ENCODE data around the gene WNT3. TPM values are rescaled to one million over a fixed set of nuclear protein-coding genes. Genes with fewer than 3 reads are reported as not detected.

WNT3 gene
- total RNA-seq, 4 donors from 2014 or later: 0.83 to 10.1 (median 6.5) TPM

GRCh38 chr17:46733837-46734475, 84.5 kb downstream of the WNT3 start:
- Histone ChIP-seq H3K27ac (no peak overlapping the region), H3K9me3 (no peaks in the 10 kb centered on the region), H3K4me1 (no peaks in the 10 kb centered on the region), H3K4me3 (no peak overlapping the region), H3K27me3 (no peaks in the 10 kb centered on the region), H3K36me3 (peaks cover 0 to 19% (median 0%) of the 10 kb centered on the region in 3 donors)
- DNase-seq: no peak
- TF ChIP-seq POLR2A (IDR thresholded peaks at IDR 0.05): no peak

DNA sequence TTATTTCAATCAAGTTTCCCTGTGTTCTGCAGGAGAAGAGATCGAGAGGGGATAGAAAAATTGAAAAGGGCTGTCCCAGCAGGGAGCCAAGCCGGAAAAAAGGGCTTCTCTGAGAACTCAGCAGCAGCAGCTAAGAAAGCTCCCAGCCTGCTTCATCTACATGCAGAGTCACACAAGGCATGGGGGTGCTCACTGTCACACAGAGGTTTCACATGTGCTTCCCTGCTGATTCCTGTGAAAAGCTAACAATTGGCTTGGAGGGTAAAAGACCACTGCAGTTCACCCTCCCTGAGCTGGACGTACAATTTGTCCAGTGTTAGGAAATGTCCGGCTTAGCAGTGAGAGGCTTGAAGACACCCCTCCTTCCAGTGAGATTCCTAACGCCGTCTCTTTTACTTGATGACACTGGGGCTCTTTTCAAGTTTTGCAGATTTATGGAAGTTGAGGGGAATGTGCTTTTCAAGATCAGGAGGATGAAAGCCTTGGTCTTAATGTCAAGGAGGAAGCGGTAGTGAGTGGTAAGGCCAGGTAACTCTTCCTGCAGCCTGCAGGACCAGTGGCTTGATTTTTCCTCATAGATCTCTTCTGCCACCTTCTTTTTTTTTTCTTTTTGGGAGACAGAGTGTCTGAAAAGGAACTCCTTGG, 85.6 kb downstream of the WNT3 start:
- TF ChIP-seq CTCF (IDR thresholded peaks at IDR 0.05) (no peak), POLR2A (IDR thresholded peaks at IDR 0.05) (no peak)
- H3K27ac ChIP-seq: no peak overlapping the region

GRCh38 chr17:46732160-46732559, 86.3 kb downstream of the WNT3 start:
- no peaks in the 10 kb centered on the region for H3K4me1 ChIP-seq
- H3K9me3 ChIP-seq: no peaks in the 10 kb centered on the region
- peaks cover 0 to 19% (median 0%) of the 10 kb centered on the region in 3 donors for H3K36me3 ChIP-seq
- no peak for DNase-seq
- no peak overlapping the region for H3K4me3 ChIP-seq
- no peak overlapping the region for H3K27ac ChIP-seq
- TF ChIP-seq POLR2A (IDR thresholded peaks at IDR 0.05) (no peak), CTCF (IDR thresholded peaks at IDR 0.05) (no peak)
- no peaks in the 10 kb centered on the region for H3K27me3 ChIP-seq

More for the DNA sequence above, 85.6 kb downstream of the WNT3 start:
- DNase-seq: no peak
- no peak overlapping the region for H3K4me3 ChIP-seq
- no peaks in the 10 kb centered on the region for H3K4me1 ChIP-seq
- no peaks in the 10 kb centered on the region for H3K27me3 ChIP-seq
- H3K36me3 ChIP-seq: peaks cover 0 to 19% (median 0%) of the 10 kb centered on the region in 3 donors
- H3K9me3 ChIP-seq: no peaks in the 10 kb centered on the region

DNA sequence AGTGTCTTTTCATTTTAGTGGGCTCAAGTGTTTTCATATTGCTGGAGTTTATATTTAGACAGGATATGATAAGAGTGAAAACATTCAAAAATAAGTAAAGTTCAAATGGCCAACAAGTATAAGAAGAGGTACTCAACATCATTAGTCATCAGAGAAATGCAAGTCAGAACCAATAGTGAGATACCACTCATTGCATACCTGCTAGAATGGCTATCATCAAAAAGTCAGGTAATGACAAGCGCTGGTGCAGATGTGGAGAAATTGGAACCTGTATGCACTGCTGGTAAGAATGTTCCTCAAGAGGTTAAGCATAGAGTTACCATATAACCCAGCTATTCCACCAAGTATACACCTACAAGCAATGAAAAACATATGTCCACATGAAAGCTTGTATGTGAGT, 87.8 kb downstream of the WNT3 start:
- Histone ChIP-seq H3K27me3 (no peaks in the 10 kb centered on the region), H3K9me3 (no peaks in the 10 kb centered on the region), H3K36me3 (peaks cover 0 to 25% (median 0%) of the 10 kb centered on the region in 3 donors)

DNA sequence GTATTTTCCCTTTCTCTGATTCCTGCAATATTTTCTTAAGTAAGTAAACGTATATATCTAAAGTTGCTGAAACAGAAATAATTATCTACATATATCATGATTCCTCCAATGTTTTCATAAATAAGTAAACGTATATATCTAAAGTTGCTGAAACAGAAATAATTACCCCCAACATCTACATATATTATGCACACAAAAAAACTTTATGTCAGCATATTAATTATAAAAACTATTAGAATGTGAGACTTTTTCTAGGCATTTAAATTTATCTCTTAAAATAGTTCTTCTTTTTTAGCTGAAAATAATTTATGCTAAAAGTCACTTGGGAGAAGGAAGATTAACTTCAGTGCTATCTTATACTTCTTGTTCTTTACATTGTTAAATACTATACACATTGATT, 88.5 kb downstream of the WNT3 start:
- no peaks in the 10 kb centered on the region for H3K27me3 ChIP-seq
- no peak overlapping the region for H3K4me3 ChIP-seq
- DNase-seq: no peak
- no peaks in the 10 kb centered on the region for H3K4me1 ChIP-seq
- no peak overlapping the region for H3K27ac ChIP-seq
- H3K9me3 ChIP-seq: no peaks in the 10 kb centered on the region
- H3K36me3 ChIP-seq: peaks cover 0 to 25% (median 0%) of the 10 kb centered on the region in 3 donors
- TF ChIP-seq CTCF (IDR thresholded peaks at IDR 0.05) (no peak), POLR2A (IDR thresholded peaks at IDR 0.05) (no peak)

More for the DNA sequence above, 87.8 kb downstream of the WNT3 start:
- DNase-seq: no peak
- no peak overlapping the region for H3K4me3 ChIP-seq
- H3K4me1 ChIP-seq: no peaks in the 10 kb centered on the region
- H3K27ac ChIP-seq: no peak overlapping the region
- TF ChIP-seq POLR2A (IDR thresholded peaks at IDR 0.05) (no peak), CTCF (IDR thresholded peaks at IDR 0.05) (no peak)

GRCh38 chr17:46727572-46728348, 90.7 kb downstream of the WNT3 start:
- Histone ChIP-seq H3K36me3 (peaks cover 0 to 17% (median 0%) of the 10 kb centered on the region in 3 donors), H3K27me3 (no peaks in the 10 kb centered on the region), H3K27ac (no peak overlapping the region), H3K9me3 (no peaks in the 10 kb centered on the region), H3K4me3 (no peak overlapping the region), H3K4me1 (no peaks in the 10 kb centered on the region)
- no peak for DNase-seq
- no peak for TF ChIP-seq CTCF (IDR thresholded peaks at IDR 0.05)
- no peak for TF ChIP-seq POLR2A (IDR thresholded peaks at IDR 0.05)

Measured in Peyer's patch (tissue), 4 donors.